H9 (cell line): Measurements from ENCODE around the gene FUZ. TPM values are rescaled to one million over a fixed set of nuclear protein-coding genes. Genes with fewer than 3 reads are reported as not detected.

ENCODE experiments used
- DNase-seq: peaks from one replicate; pipeline ENCODE4 v3.0.0-alpha.2; 2017
- H2AFZ ChIP-seq: one replicate; pipeline ENCODE4 v1.6.1; 2013; ENCODE audit warnings: mild to moderate bottlenecking, low read length, control low read depth, moderate library complexity
- H2AK5ac ChIP-seq: 2 replicates; pipeline ENCODE4 v1.6.1; 2013; ENCODE audit warnings: low read length, control low read depth, mixed read lengths; ENCODE audit not compliant: insufficient read length
- H2BK120ac ChIP-seq: one replicate; pipeline ENCODE4 v1.6.1; 2013; ENCODE audit warnings: low read depth, mild to moderate bottlenecking, low read length, control low read depth, inconsistent platforms; ENCODE audit not compliant: poor library complexity, severe bottlenecking
- H2BK12ac ChIP-seq: 2 replicates; pipeline ENCODE4 v1.6.1; 2013; ENCODE audit warnings: low read length, control low read depth, mixed read lengths, low read depth; ENCODE audit not compliant: insufficient read length
- H2BK15ac ChIP-seq: 2 replicates; pipeline ENCODE4 v1.6.1; 2013; ENCODE audit warnings: low read depth, low read length, control low read depth
- H2BK20ac ChIP-seq: one replicate; pipeline ENCODE4 v1.6.1; 2013; ENCODE audit warnings: low read depth, mild to moderate bottlenecking, low read length, control low read depth, inconsistent platforms; ENCODE audit not compliant: poor library complexity, severe bottlenecking
- H2BK5ac ChIP-seq: 2 replicates; pipeline ENCODE4 v1.6.1; 2013; ENCODE audit warnings: low read length, control low read depth, mixed read lengths; ENCODE audit not compliant: insufficient read length
- H3K14ac ChIP-seq: 2 replicates; pipeline ENCODE4 v1.6.1; 2013; ENCODE audit warnings: low read length, control low read depth; ENCODE audit not compliant: insufficient read depth
- H3K18ac ChIP-seq: 2 replicates; pipeline ENCODE4 v1.6.1; 2013; ENCODE audit warnings: low read depth, mild to moderate bottlenecking, mixed read lengths, low read length, control low read depth; ENCODE audit not compliant: insufficient read length
- H3K23ac ChIP-seq: 2 replicates; pipeline ENCODE4 v1.6.1; 2013; ENCODE audit warnings: low read length, control low read depth, mixed read lengths, low read depth; ENCODE audit not compliant: insufficient read length
- H3K23me2 ChIP-seq: 2 replicates; pipeline ENCODE4 v1.6.1; 2013; ENCODE audit warnings: low read depth, mild to moderate bottlenecking, mixed read lengths, low read length, control low read depth; ENCODE audit not compliant: insufficient read length, poor library complexity, severe bottlenecking
- H3K27ac ChIP-seq: 2 replicates; pipeline ENCODE4 v1.5.1; 2013; ENCODE audit warnings: low read length, control low read depth, mixed read lengths, low read depth; ENCODE audit not compliant: insufficient read length
- H3K27me3 ChIP-seq: 2 replicates; pipeline ENCODE4 v1.6.1; 2013; ENCODE audit warnings: low read length, control low read depth, inconsistent platforms; ENCODE audit not compliant: insufficient read depth
- H3K4ac ChIP-seq: 2 replicates; pipeline ENCODE4 v1.6.1; 2013; ENCODE audit warnings: low read depth, mild to moderate bottlenecking, control low read depth, inconsistent platforms, low read length, moderate library complexity
- H3K4me1 ChIP-seq: 2 replicates; pipeline ENCODE4 v1.6.1; 2013; ENCODE audit warnings: low read length, control low read depth, inconsistent platforms; ENCODE audit not compliant: insufficient read depth
- H3K4me2 ChIP-seq: 2 replicates; pipeline ENCODE4 v1.6.1; 2013; ENCODE audit warnings: low read length, control low read depth, mixed read lengths; ENCODE audit not compliant: insufficient read length, insufficient read depth
- H3K56ac ChIP-seq: 2 replicates; pipeline ENCODE4 v1.6.1; 2013; ENCODE audit warnings: low read depth, mild to moderate bottlenecking, mixed read lengths, low read length, control low read depth; ENCODE audit not compliant: insufficient read length
- H3K79me1 ChIP-seq: 2 replicates; pipeline ENCODE4 v1.6.1; 2013; ENCODE audit warnings: low read depth, mild to moderate bottlenecking, moderate library complexity, low read length, control low read depth, inconsistent platforms; ENCODE audit not compliant: insufficient read depth, poor library complexity, severe bottlenecking
- H3K79me2 ChIP-seq: 2 replicates; pipeline ENCODE4 v1.6.1; 2013; ENCODE audit warnings: low read length, control low read depth, inconsistent platforms; ENCODE audit not compliant: insufficient read depth
- H3K9ac ChIP-seq: 2 replicates; pipeline ENCODE4 v1.6.1; 2013; ENCODE audit warnings: low read length, control low read depth, mixed read lengths; ENCODE audit not compliant: insufficient read length; ENCODE audit errors: extremely low read depth
- H3K9me3 ChIP-seq: one replicate; pipeline ENCODE4 v1.6.1; 2013; ENCODE audit warnings: low read depth, low read length, inconsistent platforms; ENCODE audit not compliant: control insufficient read depth
- H3T11ph ChIP-seq: one replicate; pipeline ENCODE4 v1.6.1; 2013; ENCODE audit warnings: mild to moderate bottlenecking, low read length, control low read depth, inconsistent platforms
- H4K20me1 ChIP-seq: one replicate; pipeline ENCODE4 v1.6.1; 2013; ENCODE audit not compliant: control insufficient read depth, insufficient read length, insufficient read depth
- H4K5ac ChIP-seq: 2 replicates; pipeline ENCODE4 v1.6.1; 2013; ENCODE audit warnings: low read depth, mild to moderate bottlenecking, mixed read lengths, low read length, control low read depth; ENCODE audit not compliant: insufficient read length
- H4K8ac ChIP-seq: replicated peaks from 2 replicates; pipeline ENCODE4 v1.6.1; 2013; ENCODE audit warnings: low read length, control low read depth, mixed read lengths, low read depth; ENCODE audit not compliant: insufficient read length
- H4K91ac ChIP-seq: 2 replicates; pipeline ENCODE4 v1.6.1; 2013; ENCODE audit warnings: low read depth, mild to moderate bottlenecking, moderate library complexity, mixed read lengths, low read length, control low read depth; ENCODE audit not compliant: insufficient read length
- H3K27ac Mint-ChIP-seq, 3 experiments: 2 replicates in 2 of 3; 3 replicates in 1 of 3; pipeline ENCODE4 v1.8.0; 2020 to 2021; ENCODE audit warnings: mixed read lengths in 3 of 3, mild to moderate bottlenecking in 1 of 3, moderate library complexity in 1 of 3
- H3K27me3 Mint-ChIP-seq: 2 replicates; pipeline ENCODE4 v1.8.0; 2021; ENCODE audit warnings: low read depth, mild to moderate bottlenecking, moderate library complexity, mixed read lengths
- H3K36me3 Mint-ChIP-seq, 3 experiments: 2 replicates in 2 of 3; 3 replicates in 1 of 3; pipeline ENCODE4 v1.8.0; 2020 to 2021; ENCODE audit warnings: low read depth in 3 of 3, mixed read lengths in 3 of 3; ENCODE audit not compliant: insufficient read depth in 1 of 3
- H3K4me1 Mint-ChIP-seq, 2 experiments: 2 replicates each; pipeline ENCODE4 v1.8.0; 2020; ENCODE audit warnings: mixed read lengths in 2 of 2
- H3K4me3 Mint-ChIP-seq, 2 experiments: 2 replicates in 1 of 2; 3 replicates in 1 of 2; pipeline ENCODE4 v1.8.0; 2020 to 2021; ENCODE audit warnings: mild to moderate bottlenecking in 2 of 2, mixed read lengths in 2 of 2, moderate library complexity in 1 of 2
- H3K9me3 Mint-ChIP-seq, 2 experiments: 2 replicates in 1 of 2; 3 replicates in 1 of 2; pipeline ENCODE4 v1.8.0; 2020; ENCODE audit warnings: mild to moderate bottlenecking in 2 of 2, mixed read lengths in 2 of 2, moderate library complexity in 1 of 2
- CTCF ChIP-seq: fragments of 200-600 bp; sonication (generic); conservative IDR thresholded peaks from 3 replicates; pipeline ENCODE4 v1.8.0; 2021; ENCODE audit warnings: antibody characterized with exemption, mild to moderate bottlenecking
- WGBS: extraction: QIAGEN DNeasy Blood & Tissue Kit; methylation state at CpG from one replicate; pipeline ENCODE4 v1.1.7; 2013; ENCODE audit warnings: missing lambda C conversion rate, low lambda C conversion rate, mixed read lengths; ENCODE audit not compliant: insufficient read length; ENCODE audit errors: extremely low coverage; 5-methylcytosine and 5-hydroxymethylcytosine counted together
- total RNA-seq: library from RNA; stranded (reverse); gene quantifications from 2 replicates; pipeline ENCODE4 v1.2.1, GENCODE V29; 2021

Gene FUZ
- total RNA-seq, 1 experiment from 2014 or later: 25.1 TPM

DNA sequence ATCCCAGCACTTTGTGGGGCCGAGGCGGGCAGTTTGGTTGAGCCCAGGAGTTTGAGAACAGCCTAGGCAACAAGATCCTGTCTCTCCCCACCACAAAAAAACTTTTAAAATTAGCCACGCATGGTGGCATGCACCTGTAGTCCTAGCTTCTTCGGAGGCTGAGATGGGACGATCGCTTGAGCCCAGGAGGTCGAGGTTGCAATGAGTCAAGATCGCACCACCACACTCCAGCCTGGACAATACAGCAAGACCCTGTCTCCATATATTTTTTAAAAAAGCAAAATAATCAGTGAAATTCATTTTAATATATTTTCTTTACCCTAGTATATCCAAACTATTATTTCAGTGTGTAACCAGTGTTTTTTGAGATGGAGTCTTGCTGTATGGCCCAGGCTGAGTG, 38.1 kb downstream of the FUZ start:
- Histone ChIP-seq H4K5ac (no peak overlapping the region), H2BK12ac (no peak overlapping the region), H3K14ac (no peak overlapping the region), H3K79me1 (peaks cover 9% of the 10 kb centered on the region), H4K8ac (no peak overlapping the region), H3K9me3 (no peaks in the 10 kb centered on the region), H2AFZ (no peak overlapping the region), H4K20me1 (no peaks in the 10 kb centered on the region), H3K56ac (no peak overlapping the region), H2BK5ac (no peak overlapping the region), H3T11ph (no peak overlapping the region), H3K4ac (no peak overlapping the region), H3K18ac (no peak overlapping the region), H3K9ac (no peak overlapping the region), H3K23me2 (no peaks in the 10 kb centered on the region), H3K23ac (no peak overlapping the region), H3K4me1 (no peaks in the 10 kb centered on the region), H2BK15ac (no peak overlapping the region), H2AK5ac (no peak overlapping the region), H2BK20ac (no peak overlapping the region), H3K4me2 (no peak overlapping the region), H4K91ac (no peak overlapping the region), H3K27ac (no peak overlapping the region), H3K27me3 (no peaks in the 10 kb centered on the region), H2BK120ac (no peak overlapping the region), H3K79me2 (peaks cover 6% of the 10 kb centered on the region; the same call in 1 of the 2 replicates)
- no peak for DNase-seq
- TF ChIP-seq CTCF: no peak
- H3K9me3 Mint-ChIP-seq: no peaks in the 10 kb centered on the region
- peaks cover 3% of the 10 kb centered on the region in 2 experiments; a peak in 2 of 4 replicates for H3K4me1 Mint-ChIP-seq
- H3K27ac Mint-ChIP-seq: no peak overlapping the region
- no peaks in the 10 kb centered on the region for H3K27me3 Mint-ChIP-seq
- peaks cover 1 to 17% (median 13%) of the 10 kb centered on the region in 3 experiments for H3K36me3 Mint-ChIP-seq
- H3K4me3 Mint-ChIP-seq: no peak overlapping the region
- WGBS: no CpG with 5 or more reads among the region's 8 CpGs
